GM18517 (cell line): ENCODE results near the gene SERGEF.
A peak's percentile ranks its signal among the peaks of the same experiment; 100 is the strongest.
"Not testable (repeated sequence)": the region's sequence is repeated elsewhere in the genome, so short reads cannot be mapped to it uniquely, and the experiment has no call there.

Source experiments
- ATAC-seq: cut with Tn5 transposase; IDR thresholded peaks from one replicate; pipeline ENCODE4 v1.9.1; 2021; ENCODE audit warnings: mild to moderate bottlenecking, moderate library complexity; ENCODE audit not compliant: unreplicated experiment

The SERGEF gene

DNA sequence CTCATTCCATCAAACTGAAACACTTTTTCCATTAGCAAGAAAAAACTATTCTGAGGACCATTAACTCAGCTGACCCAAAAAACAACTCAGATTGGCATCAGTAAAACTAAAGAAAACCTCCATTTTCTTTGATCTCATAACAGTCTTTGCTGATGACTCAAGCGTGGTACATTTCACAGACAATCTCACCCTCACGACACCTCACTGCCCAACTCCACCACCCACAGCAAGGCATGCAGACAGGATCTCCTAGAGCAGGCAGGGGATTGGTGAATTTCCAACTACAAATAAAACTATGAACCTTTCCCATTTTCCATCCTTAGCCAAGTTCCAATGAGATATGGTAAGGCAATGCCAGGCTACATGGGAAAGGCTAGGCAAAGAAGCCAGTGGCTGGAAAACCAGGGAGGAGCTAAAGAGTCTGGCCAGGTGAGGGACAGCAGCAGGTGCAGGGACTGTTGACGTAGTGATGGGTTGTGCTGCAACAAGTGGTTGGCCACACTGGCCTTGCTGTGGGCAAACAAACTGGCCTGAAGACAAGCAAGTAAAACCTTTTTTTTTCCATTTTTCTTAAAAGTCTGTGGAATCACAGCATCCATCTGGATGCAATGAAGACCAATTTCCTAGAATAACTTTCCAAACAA lies 97.2 kb downstream of the SERGEF start:
- ATAC-seq, result no peak

DNA sequence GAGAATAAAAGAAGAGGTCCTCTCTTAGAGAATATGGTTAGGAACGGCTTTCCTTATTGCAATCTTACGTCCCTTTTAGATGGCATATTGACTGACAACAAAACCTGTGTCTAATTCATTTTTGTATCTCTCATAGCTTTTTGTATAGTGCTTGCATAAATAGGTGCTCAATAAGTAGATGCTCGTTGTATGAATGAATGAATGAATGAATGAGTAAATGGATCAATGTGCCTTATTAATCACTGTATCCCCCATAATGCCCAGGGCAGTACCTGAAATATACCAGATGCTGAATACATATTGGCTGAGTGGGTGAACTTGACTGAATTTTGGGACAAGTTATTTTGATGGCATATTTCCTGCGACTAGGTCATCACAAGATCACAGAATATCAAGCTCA lies 97.9 kb downstream of the SERGEF start:
- no peak for ATAC-seq

DNA sequence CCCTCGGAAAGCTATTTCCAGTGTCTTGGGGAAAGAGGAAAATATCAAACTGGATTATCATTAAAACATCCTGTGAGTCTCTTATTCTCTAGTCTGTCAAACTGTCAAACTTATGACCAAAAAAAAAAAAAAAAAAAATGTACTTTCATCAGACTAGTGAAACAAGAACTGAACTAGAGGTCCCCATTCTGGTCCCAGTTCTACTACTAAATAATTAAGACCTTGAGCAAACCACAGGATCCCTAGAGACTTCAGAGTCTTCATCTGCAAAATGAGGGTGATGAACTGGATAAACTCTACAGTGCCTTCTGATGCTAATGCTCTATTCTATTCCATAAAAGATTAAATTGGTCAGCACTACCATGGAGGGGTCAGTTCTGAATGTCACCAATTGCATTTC lies 105.8 kb downstream of the SERGEF start:
- ATAC-seq, result no peak

DNA sequence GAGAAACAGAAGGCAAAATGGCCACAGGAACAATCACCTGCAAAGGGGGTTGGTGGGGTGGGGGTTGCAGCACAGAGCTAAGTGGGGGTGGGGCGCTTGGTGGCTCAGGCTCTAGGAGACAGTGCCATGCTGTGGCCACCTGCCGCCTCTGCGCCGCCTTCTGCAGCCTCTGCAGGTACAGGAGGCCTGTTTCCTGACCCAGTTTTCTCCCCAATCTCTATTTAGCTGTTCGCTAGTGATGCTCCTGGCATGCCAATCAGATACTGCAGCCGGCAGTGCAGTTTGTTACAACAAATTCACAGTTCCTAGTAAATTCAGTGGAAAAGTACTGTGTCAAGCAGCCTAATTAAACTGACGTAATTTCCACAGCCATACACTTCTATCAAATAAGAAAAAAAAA lies 106.4 kb downstream of the SERGEF start:
- ATAC-seq, result no peak

DNA sequence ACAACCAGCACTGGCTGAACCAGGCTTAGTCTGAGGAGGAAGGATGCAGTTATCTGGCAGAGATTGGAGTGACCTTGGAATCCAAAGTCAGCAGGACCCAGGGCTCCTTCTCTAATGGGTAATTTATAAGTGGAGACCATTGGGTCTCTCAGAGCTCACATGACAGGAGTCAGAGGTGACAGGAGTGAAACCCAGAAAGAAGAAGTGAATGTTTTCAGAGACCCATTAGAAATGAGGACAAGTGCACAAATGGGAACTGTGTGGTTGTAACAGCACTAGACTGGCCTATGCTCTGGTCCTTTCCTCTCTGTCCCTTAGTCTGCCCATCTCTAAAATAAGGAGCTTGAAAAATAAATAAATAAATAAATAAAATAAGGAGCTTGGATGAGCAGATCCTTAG lies 107.4 kb downstream of the SERGEF start:
- ATAC-seq, result peak; percentile 94

DNA sequence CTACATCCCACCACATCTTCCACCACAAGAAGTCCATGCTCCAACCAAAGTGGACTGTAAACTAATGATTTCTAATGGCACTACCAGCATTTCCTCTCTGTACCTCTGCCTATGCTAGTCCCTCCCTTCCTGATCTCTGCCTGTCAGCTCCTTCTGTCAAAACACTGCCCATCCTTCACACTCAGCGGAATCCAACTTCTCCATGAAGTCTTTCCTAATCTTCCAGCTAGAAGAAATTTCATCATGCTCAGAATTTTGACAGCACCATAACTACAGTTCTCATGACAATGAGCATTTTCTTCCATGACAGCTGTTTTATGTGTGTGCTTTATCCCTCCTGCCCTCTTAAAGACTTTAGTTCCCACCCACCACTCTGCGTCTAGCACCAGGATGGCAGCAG lies 111.4 kb downstream of the SERGEF start:
- no peak for ATAC-seq

DNA sequence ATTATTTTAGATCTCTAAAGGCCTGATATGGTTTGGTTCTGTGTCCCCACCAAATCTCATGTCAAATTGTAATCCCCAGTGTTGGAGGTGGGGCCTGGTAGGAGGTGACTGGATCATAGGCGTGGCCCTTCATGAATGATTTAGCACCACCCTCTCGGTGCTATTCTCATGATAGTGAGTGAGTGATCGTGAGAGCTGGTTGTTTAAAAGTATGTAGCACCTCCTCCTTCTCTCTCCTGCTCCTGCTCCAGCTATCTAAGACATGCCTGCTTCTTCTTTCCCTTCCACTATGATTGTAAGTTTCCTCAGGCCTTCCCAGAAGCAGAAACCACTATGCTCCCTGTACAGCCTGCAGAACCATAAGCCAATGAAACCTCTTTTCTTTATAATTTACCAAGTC lies 114.1 kb downstream of the SERGEF start:
- ATAC-seq, result no peak

DNA sequence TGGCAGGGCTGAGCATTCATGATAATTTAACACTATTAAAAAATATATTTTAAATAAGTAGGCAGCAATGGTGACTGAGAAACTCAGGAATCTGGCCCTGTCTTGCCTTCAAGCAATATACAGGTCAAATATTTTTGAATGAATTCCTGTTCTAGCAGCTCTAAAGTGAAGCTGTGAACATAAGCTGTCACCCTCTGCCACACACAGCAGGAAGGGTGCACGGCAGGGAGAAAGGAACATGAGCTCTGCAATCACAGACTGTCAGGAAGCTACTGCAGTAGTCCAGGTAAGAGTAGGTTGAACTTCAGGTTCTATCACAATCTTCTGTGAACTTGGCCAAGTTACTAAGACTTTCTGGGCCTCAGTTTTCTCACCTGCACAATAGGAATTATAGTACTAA lies 114.8 kb downstream of the SERGEF start:
- ATAC-seq, result no peak

DNA sequence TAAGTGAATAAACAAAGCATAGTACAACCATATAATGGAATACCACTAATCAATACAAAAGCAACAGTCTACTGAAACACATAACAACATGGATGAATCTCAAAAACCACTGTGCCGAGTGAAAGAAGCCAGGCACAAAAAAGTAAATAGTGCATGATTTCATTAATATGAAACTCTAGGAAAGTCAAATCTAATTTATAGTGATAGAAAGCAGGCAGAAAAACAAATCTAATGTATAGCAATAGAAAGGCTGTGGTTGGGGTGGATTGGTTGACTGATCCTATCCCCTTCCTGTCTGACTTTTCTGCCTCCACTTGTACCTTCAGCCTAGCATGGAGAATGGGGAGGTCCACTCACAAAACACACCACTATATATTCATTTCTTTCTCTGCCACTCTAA lies 115.4 kb downstream of the SERGEF start:
- ATAC-seq, result no peak

DNA sequence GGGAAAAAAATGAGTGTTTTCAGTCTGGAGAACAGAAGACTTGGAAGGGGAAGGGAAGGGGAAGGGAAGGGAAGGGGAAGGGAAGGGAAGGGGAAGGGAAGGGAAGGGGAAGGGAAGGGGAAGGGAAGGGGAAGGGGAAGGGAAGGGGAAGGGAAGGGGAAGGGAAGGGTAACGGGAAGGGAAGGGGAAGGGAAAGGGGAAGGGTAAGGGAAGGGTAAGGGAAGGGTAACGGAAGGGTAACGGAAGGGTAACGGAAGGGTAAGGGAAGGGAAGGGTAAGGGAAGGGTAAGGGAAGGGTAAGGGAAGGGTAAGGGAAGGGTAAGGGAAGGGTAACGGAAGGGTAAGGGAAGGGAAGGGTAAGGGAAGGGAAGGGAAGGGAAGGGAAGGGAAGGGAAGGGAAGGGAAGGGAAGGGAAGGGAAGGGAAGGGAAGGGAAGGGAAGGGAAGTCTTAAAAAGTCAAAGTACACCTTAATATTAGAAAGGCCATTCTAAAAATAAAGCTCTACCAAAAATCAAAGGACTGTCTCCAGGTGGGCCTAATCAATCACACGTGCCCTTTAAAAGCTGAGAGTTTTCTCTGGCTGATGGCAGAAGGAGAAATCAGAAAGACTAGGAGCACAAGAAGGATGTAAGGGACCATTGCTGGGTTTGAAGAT lies 116.2 kb downstream of the SERGEF start:
- ATAC-seq, result not testable (repeated sequence)

DNA sequence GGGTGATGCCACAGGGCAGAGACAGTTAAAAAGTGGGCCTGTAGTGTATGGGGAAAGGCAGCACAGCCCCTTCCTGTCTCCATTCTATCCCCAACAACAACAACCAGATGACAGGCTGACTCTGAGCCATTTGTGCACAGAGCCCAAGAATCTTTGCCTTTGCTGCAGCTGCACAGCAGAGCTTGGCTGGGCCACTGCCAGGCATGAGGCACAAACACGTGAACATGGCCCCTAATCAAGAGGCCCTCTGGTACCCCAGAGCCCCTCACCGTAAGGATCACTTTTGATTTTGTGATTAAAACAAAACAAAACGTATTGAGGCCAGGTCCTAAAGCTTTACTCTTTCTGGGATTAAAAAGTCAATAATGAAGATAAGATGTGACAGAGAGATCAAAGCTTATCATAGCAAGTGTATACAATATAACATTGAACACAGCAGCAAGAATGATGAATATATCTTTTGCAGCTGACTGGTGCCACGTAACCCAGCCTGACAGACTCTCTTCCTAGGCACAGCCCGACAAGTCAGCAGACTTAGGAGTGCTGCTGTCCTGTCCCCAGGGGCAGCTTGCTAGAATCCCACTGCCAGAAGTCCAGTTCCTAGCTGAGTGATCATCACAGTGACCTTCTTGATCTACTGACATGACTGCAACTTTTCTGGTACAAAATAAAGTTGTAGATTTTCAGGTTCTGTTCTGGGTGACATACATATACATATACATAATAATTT lies 117.8 kb downstream of the SERGEF start:
- ATAC-seq, result no peak

DNA sequence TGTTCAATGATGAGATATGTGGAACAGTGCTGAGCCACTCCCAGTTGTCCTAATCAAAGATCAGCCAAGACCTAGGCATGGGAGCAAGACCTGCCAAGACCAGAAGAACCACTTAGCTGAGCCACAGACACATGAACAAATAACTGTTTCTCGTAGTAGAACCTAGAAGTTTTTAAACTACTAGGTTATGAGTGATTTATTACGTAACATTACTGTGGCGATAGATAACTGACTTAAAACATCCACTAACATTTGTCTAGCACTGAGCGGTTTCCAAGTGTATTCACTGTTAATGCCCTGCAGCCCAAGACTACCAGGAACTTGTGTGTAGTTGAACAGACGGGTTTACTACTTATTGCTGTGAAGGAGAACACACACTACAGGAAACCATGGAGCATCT lies 120.4 kb downstream of the SERGEF start:
- ATAC-seq, result no peak

DNA sequence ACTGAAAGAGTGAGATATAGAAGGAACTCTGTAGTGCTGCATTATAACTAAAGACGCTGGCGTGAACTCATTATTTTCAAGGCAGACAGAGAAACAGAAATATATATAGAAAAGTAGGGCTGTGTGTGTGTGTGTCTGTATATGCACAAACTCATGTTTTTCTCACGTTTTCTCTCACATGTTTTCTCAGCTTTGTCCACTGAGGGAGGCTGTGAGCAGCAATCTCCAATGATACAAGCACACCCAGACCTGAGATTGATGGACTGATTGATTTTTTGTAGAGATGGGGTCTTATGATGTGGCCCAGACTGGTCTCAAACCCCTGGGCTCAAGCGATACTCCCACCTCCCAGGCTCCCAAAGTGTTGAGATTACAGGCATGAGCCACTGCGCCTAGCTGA lies 122.5 kb downstream of the SERGEF start:
- ATAC-seq, result no peak

DNA sequence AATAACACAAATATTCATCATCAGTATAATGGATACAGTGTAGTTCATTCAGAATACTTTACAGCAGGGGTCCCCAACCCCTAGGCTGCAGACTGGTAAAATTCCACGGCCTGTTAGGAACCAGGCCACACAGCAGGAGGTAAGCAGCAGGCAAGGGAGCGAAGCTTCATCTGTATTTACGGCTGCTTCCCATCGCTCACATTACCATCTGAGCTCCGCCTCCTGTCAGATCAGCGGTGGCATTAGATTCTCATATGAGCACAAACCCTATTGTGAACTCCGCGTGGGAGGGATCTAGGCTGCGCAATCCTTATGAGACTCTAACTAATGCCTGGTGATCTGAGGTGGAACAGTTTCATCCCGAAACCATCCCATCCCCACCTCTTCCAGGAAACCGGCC lies 125.1 kb downstream of the SERGEF start:
- ATAC-seq, result no peak

DNA sequence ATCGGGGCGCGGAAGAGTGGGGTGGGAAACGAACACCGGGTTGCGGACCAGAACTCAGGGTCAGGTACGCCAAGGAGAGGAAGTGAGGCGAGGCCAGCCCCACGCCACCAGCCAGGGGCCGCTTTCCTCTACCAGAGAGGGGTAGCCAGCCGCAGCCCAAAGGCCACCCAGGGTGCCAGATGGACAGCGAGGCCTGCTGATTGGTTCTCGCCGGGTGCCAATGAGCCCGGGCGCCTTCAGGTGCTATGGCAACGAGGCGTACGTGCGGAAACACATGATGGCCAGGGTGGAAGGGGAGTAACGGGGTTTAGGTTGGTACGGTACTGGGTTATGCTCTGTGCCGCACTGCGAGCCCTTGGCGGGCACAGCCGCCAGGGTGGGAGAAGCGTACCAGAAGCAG lies 128.9 kb downstream of the SERGEF start:
- no peak for ATAC-seq

DNA sequence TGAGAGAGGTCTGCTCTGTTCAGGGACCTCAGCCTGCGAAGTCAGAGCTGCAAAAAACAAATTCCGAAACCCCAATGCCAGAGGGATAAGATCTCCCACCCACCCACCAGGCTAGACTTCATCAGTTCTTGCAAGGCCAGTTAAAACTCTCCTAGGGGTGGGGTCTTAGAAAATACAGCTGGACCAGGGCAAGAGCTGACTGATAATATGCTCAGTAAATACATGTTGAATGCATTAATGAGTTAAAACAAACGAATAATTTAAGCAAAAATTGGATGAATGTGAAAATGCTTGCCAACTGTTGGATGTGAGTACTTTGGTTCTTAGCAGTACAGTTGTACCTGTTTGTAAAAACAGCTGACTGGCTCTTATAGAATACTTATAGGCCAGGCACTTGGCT lies 129.8 kb downstream of the SERGEF start:
- ATAC-seq, result no peak

DNA sequence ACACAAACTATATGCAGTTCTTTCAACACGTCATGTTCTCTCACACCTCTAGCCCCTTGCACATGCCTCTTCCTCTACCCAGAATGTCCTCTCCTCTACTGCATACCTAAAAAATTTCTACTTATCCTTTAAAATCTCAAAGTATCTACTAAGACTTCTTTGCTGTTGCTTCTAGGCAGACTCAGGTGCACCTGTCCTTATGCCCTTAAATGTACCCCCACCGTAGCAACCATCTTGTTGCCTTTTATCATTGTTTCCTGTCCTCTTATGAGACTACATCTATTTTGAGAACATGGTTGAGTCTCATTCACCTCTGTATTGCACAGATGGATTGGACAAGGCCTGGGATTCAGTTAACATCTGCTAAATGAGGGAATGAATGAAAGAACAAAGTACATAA lies 134.1 kb downstream of the SERGEF start:
- no peak for ATAC-seq

DNA sequence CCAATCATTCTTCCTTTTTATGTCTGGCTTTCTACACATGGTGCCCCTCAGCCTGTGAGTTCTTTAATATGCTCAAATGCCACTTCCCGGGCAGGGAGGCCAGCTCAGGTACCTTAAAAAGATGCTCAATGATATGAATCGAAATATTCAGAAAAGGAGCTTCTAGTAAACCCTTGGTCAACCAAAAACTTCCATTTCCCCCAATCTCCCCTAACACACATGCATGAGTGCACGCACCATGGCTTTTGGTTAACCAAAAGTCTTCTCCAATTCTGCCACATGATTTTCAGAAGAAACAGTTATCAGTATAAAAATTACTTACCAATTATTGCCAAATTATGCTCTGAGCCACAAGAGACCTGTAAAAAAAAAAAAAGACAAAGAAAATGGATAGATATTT lies 135.0 kb downstream of the SERGEF start:
- no peak for ATAC-seq

DNA sequence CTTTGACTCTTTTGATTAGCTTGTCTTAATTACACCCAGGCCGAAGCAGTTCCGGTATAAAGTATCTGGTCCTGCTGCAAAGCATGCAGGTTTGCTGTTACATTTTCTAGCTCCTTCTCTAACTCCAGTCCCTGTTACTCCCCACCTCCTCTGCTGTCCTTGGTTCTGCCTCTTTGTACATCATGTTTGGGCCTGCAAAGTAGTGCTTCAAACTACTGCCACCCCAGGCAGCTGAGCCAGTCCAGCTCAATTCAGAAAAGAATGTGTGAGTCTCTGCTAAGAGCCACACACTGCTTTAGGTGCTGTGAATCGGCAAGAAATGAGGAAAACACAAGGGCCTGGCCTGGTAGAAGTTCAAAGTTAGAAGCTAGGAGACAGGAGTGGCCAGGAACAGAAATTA lies 136.0 kb downstream of the SERGEF start:
- ATAC-seq, result no peak

DNA sequence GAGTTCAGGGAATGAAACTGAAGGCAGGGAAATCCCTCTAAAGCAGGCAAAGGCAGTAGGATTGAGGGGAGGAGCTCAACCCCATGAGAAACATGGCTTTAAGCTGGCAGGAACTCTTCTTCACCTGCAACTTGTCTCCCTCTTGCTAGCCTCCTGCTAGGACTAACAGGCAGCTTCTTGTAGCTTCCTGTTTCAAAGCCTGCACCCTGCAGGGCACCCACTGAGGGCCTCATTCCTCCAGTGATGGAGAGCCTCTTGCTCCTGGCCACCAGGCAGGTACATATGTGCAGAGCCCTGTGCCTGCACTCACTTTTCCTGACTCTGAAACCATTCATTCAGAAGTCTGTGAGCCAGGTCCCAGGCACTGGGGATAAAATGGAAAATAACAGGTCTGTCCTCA lies 137.0 kb downstream of the SERGEF start:
- ATAC-seq, result no peak

DNA sequence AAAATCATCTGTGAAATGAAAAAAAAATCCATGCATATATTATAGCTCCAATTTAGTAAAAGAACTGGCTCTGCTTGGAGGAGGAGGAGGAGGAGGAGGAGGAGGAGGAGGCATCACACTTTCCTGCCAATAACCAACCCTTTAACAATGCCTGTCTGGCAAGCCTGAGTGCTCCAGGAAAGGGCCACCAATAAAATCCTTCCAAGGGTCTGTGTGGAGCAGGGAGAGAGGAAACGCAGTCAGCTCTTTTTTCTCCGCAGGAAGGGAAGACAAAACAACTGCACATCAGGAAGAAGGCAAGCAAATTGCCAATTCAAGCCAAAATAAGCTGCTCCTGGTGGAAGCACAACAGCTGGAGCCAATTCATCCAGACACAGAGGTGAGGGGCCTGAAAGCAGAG lies 139.3 kb downstream of the SERGEF start:
- no peak for ATAC-seq

DNA sequence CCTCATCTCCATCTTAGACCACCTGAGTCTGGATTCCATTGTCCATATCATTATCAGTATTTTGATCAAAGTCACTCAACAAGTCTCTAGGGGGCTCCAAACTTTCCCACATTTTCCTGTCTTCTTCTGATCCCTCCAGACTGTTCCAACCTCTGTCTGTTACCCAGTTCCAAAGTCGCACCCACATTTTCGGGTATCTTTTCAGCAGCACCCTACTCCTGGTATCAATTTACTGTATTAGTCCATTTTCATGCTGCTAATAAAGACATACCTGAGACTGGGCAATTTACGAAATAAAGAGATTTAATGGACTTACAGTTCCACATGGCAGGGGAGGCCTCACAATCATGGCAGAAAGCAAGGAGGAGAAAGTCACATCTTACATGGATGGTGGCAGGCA lies 144.4 kb downstream of the SERGEF start:
- not testable (repeated sequence) for ATAC-seq
